Uterus (tissue), 4 donors: ENCODE data around the gene SUMO2. TPM values are rescaled to one million over a fixed set of nuclear protein-coding genes. Genes with fewer than 3 reads are reported as not detected.
"Not testable (repeated sequence)": the region's sequence is repeated elsewhere in the genome, so short reads cannot be mapped to it uniquely, and the experiment has no call there.

Experiments
- DNase-seq, 2 donors: peaks; one replicate each; pipeline ENCODE4 v3.0.0-alpha.2; 2019 to 2020
- H3K27ac ChIP-seq, 2 donors: fragments of 200-600 bp; sonication (generic); 1 replicate in 1 of 2; 2 replicates in 1 of 2; pipeline ENCODE4 v1.5.1; 2016 to 2018
- H3K27me3 ChIP-seq, 2 donors: fragments of 200-600 bp; sonication (generic); one replicate each; pipeline ENCODE4 v1.5.1; 2018 to 2019; ENCODE audit warnings: control low read depth in 1 of 2
- H3K36me3 ChIP-seq, 2 donors: fragments of 200-600 bp; sonication (generic); one replicate each; pipeline ENCODE4 v1.5.1; 2019; ENCODE audit warnings: control low read depth in 1 of 2
- H3K4me1 ChIP-seq, 2 donors: fragments of 200-600 bp; sonication (generic); one replicate each; pipeline ENCODE4 v1.5.1; 2018 to 2019; ENCODE audit warnings: control low read depth in 1 of 2
- H3K4me3 ChIP-seq, 2 donors: fragments of 200-600 bp; sonication (generic); 1 replicate in 1 of 2; 2 replicates in 1 of 2; pipeline ENCODE4 v1.5.1; 2018 to 2019; ENCODE audit warnings: mild to moderate bottlenecking in 1 of 2
- H3K9me3 ChIP-seq, 2 donors: fragments of 200-600 bp; sonication (generic); one replicate each; pipeline ENCODE4 v1.5.1; 2019; ENCODE audit warnings: control low read depth in 1 of 2
- CTCF ChIP-seq, 4 experiments: fragments of 200-600 bp in 2 of 4; fragments of 450-650 bp in 2 of 4; sonication (generic) in 2 of 4; IDR thresholded peaks; one replicate each; pipeline ENCODE4 v1.5.1; 2016 to 2019; ENCODE audit warnings: antibody characterized with exemption in 4 of 4, mild to moderate bottlenecking in 2 of 4, moderate library complexity in 1 of 4
- POLR2A ChIP-seq, 2 donors: fragments of 450-650 bp; IDR thresholded peaks; one replicate each; pipeline ENCODE4 v1.6.1; 2016; ENCODE audit warnings: antibody characterized with exemption in 2 of 2, mild to moderate bottlenecking in 1 of 2, moderate library complexity in 1 of 2
- intact Hi-C: fragments of 100-400 bp; cut with DNase I; formaldehyde crosslinking; loops from one replicate; pipeline ENCODE4 v1.15.1; 2023; ENCODE audit warnings: low total_unique reads
- total RNA-seq, 4 donors: library from RNA; depleted of rRNA in 3 of 4; stranded (reverse); fragments of >200 nt in 3 of 4; gene quantifications; one replicate each; pipeline versions ENCODE4 v1.1.0 to v1.2.4, GENCODE V29; 2014 to 2023
- donor health status: DM: yes; HTN: yes; CAD: no.

The SUMO2 gene
- total RNA-seq, 4 donors from 2014 or later, result 57.4 to 427 (median 102) TPM

GRCh38 chr17:75135452-75135851 lies 47.3 kb downstream of the SUMO2 start:
- Histone ChIP-seq H3K4me1 (peaks cover 0 to 8% of the 10 kb centered on the region in 2 donors), H3K27ac (no peak overlapping the region), H3K4me3 (no peak overlapping the region), H3K27me3 (no peaks in the 10 kb centered on the region), H3K36me3 (no peaks in the 10 kb centered on the region), H3K9me3 (no peaks in the 10 kb centered on the region)
- intact Hi-C loops, result no loop called here
- no peak for DNase-seq
- TF ChIP-seq CTCF (IDR thresholded peaks at IDR 0.05), result no peak
- no peak for TF ChIP-seq POLR2A (IDR thresholded peaks at IDR 0.05)

GRCh38 chr17:75133607-75134347 lies 49.0 kb downstream of the SUMO2 start:
- intact Hi-C loops, result not testable (repeated sequence)

GRCh38 chr17:75133001-75133400 lies 49.8 kb downstream of the SUMO2 start:
- TF ChIP-seq POLR2A (IDR thresholded peaks at IDR 0.05), result no peak
- TF ChIP-seq CTCF (IDR thresholded peaks at IDR 0.05), result no peak
- H3K27ac ChIP-seq, result no peak overlapping the region
- no peaks in the 10 kb centered on the region for H3K9me3 ChIP-seq
- H3K4me3 ChIP-seq, result no peak overlapping the region
- no peak for DNase-seq
- no peaks in the 10 kb centered on the region for H3K27me3 ChIP-seq
- H3K36me3 ChIP-seq, result no peaks in the 10 kb centered on the region
- peaks cover 0 to 8% of the 10 kb centered on the region in 2 donors for H3K4me1 ChIP-seq
- intact Hi-C loops, result no loop called here

More at GRCh38 chr17:75133607-75134347, 49.0 kb downstream of the SUMO2 start:
- not testable (repeated sequence) for H3K9me3 ChIP-seq, H3K27ac ChIP-seq, H3K4me3 ChIP-seq, H3K27me3 ChIP-seq, H3K36me3 ChIP-seq, H3K4me1 ChIP-seq, DNase-seq

- H3K4me1 ChIP-seq, H3K36me3 ChIP-seq, intact Hi-C loops, H3K9me3 ChIP-seq, H3K27me3 ChIP-seq, DNase-seq: not testable (repeated sequence)
- Histone ChIP-seq H3K4me3 (peak overlapping the region; percentile 74 to 77), H3K27ac (peak overlapping the region; percentile 88 to 90)
Observed at GRCh38 chr17:75132018-75133000, 50.5 kb downstream of the SUMO2 start.

GRCh38 chr17:75131278-75132017 lies 51.3 kb downstream of the SUMO2 start, which contains the start of gene NT5C:
NT5C (minus strand) TSS chr17:75131742; CDS start chr17:75131707, 35 bp downstream.
- Histone ChIP-seq H3K27ac (peak within 1 kb of the TSS; percentile 88 to 90), H3K4me1 (peaks cover 0 to 8% of the 10 kb centered on the region in 2 donors), H3K27me3 (no peaks in the 10 kb centered on the region), H3K9me3 (no peaks in the 10 kb centered on the region), H3K36me3 (no peaks in the 10 kb centered on the region), H3K4me3 (peak within 1 kb of the TSS; percentile 74 to 77)
- intact Hi-C loops, result no loop called here
- TF ChIP-seq POLR2A (IDR thresholded peaks at IDR 0.05) (peak in 1 of 2 donors; percentile 69), CTCF (IDR thresholded peaks at IDR 0.05) (peak; percentile 56 to 86 (median 74))
- DNase-seq, result peak; percentile 80 to 83
